Measurements from ENCODE around the gene ALKBH4.
"Not testable (repeated sequence)": the region's sequence is repeated elsewhere in the genome, so short reads cannot be mapped to it uniquely, and the experiment has no call there.

DNA sequence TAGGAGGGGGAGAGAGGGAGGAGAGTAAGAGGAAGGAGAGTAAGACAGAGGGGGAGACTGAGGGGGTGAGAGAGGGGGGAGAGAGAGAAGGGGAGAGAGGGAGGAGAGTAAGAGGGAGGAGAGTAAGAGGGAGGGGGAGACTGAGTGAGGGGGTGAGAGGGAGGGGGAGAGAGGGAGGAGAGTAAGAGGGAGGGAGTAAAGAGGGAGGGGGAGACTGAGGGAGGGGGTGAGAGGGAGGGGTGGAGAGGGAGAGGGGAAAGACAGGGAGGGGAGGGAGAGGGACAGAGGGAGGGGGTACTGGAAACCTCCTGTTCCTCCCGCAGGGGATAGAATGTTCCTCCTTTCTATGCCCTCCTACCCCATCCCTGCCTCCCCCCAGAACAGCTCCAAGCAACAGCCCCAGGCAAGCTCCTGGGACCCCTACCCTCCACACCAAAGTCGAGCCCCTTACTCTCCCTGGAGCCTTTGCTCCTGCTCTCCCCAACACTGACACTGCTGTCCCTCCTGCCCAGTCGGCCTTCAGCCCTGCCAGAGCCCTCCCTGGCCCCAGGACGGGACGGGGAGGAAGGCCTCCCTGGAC is 48.1 kb upstream of the ALKBH4 start:
- not testable (repeated sequence) for TF ChIP-seq POLR2A (IDR thresholded peaks at IDR 0.05; ENCODE audit: low read depth, low read length); TAF1 (IDR thresholded peaks at IDR 0.05; ENCODE audit: low read depth, low read length); POLR2AphosphoS5 (IDR thresholded peaks at IDR 0.05; ENCODE audit: low read depth, low read length); SPI1 (IDR thresholded peaks at IDR 0.05; ENCODE audit: low read depth, low read length); PAX5 (IDR thresholded peaks at IDR 0.05; ENCODE audit: insufficient read depth, low read length, severe bottlenecking)
